GM23338 (cell line): ENCODE data around the gene HOXA9. TPM values are rescaled to one million over a fixed set of nuclear protein-coding genes. Genes with fewer than 3 reads are reported as not detected.

Experiments
- ATAC-seq: fragments of 200-7000 bp; cut with Tn5 transposase; 3 replicates; pipeline ENCODE4 v1.9.1; 2020
- DNase-seq: peaks from one replicate; pipeline ENCODE4 v3.0.0-alpha.2; 2015; ENCODE audit warnings: low spot score
- H2AFZ ChIP-seq: fragments of 200-600 bp; sonication (generic); 2 replicates; pipeline ENCODE4 v1.8.0; 2016; ENCODE audit warnings: antibody characterized with exemption, mild to moderate bottlenecking, moderate library complexity
- H3F3A ChIP-seq: fragments of 200-600 bp; sonication (generic); replicated peaks from 2 replicates; pipeline ENCODE4 v1.8.0; 2017; ENCODE audit warnings: antibody characterized with exemption, mixed run types, low read depth
- H3K27ac ChIP-seq: fragments of 200-600 bp; sonication (generic); 2 replicates; pipeline ENCODE4 v1.6.1; 2016; ENCODE audit warnings: low read depth
- H3K27me3 ChIP-seq: fragments of 200-600 bp; sonication (generic); 2 replicates; pipeline ENCODE4 v1.8.0; 2016; ENCODE audit warnings: mild to moderate bottlenecking, mixed run types, moderate library complexity; ENCODE audit not compliant: insufficient read depth
- H3K36me3 ChIP-seq: fragments of 200-600 bp; sonication (generic); 2 replicates; pipeline ENCODE4 v1.8.0; 2016; ENCODE audit warnings: mild to moderate bottlenecking; ENCODE audit not compliant: insufficient read depth
- H3K4me1 ChIP-seq: fragments of 200-600 bp; sonication (generic); 2 replicates; pipeline ENCODE4 v1.8.0; 2016; ENCODE audit warnings: mild to moderate bottlenecking, moderate library complexity; ENCODE audit not compliant: insufficient read depth
- H3K4me2 ChIP-seq: fragments of 200-600 bp; sonication (generic); 2 replicates; pipeline ENCODE4 v1.7.1; 2017; ENCODE audit warnings: mixed run types
- H3K4me3 ChIP-seq: fragments of 200-600 bp; sonication (generic); 2 replicates; pipeline ENCODE4 v1.6.1; 2016; ENCODE audit warnings: mixed run types
- H3K79me2 ChIP-seq: fragments of 200-600 bp; sonication (generic); replicated peaks from 2 replicates; pipeline ENCODE4 v1.8.0; 2017; ENCODE audit warnings: mild to moderate bottlenecking; ENCODE audit not compliant: insufficient read depth
- H3K9me2 ChIP-seq: fragments of 200-600 bp; sonication (generic); 2 replicates; pipeline ENCODE4 v1.8.0; 2017; ENCODE audit not compliant: insufficient read depth
- H4K20me1 ChIP-seq: fragments of 200-600 bp; sonication (generic); replicated peaks from 2 replicates; pipeline ENCODE4 v1.8.0; 2017; ENCODE audit warnings: mild to moderate bottlenecking; ENCODE audit not compliant: insufficient read depth
- H3K27ac Mint-ChIP-seq: 2 replicates; pipeline ENCODE4 v1.8.0; 2020; ENCODE audit warnings: inconsistent platforms, mild to moderate bottlenecking, moderate library complexity, mixed read lengths
- H3K27me3 Mint-ChIP-seq: 3 replicates; pipeline ENCODE4 v1.8.0; 2022; ENCODE audit warnings: low read depth, mild to moderate bottlenecking, moderate library complexity, mixed read lengths, inconsistent platforms; ENCODE audit not compliant: insufficient read depth, poor library complexity
- H3K36me3 Mint-ChIP-seq: 3 replicates; pipeline ENCODE4 v1.8.0; 2021; ENCODE audit warnings: low read depth, mild to moderate bottlenecking, inconsistent platforms, moderate library complexity, mixed read lengths
- H3K4me1 Mint-ChIP-seq: 3 replicates; pipeline ENCODE4 v1.8.0; 2020; ENCODE audit warnings: mild to moderate bottlenecking, inconsistent platforms, mixed read lengths
- H3K4me3 Mint-ChIP-seq: 3 replicates; pipeline ENCODE4 v1.8.0; 2021; ENCODE audit warnings: moderate library complexity, mild to moderate bottlenecking, inconsistent platforms, mixed read lengths
- H3K9me3 Mint-ChIP-seq: 3 replicates; pipeline ENCODE4 v1.8.0; 2020; ENCODE audit warnings: moderate library complexity, mild to moderate bottlenecking, inconsistent platforms, mixed read lengths
- CREB1 ChIP-seq: fragments of 250-450 bp; sonication (Bioruptor Pico); IDR thresholded peaks from 2 replicates; pipeline ENCODE4 v1.5.0; 2020; ENCODE audit warnings: low read depth, mild to moderate bottlenecking, moderate library complexity
- ETS1 ChIP-seq: IDR thresholded peaks from 2 replicates; pipeline ENCODE4 v1.6.1; 2016; ENCODE audit warnings: antibody characterized with exemption
- EZH2 ChIP-seq: fragments of 200-600 bp; sonication (generic); IDR thresholded peaks from one replicate; pipeline ENCODE4 v1.8.0; 2017; ENCODE audit warnings: antibody characterized with exemption, mild to moderate bottlenecking, low read depth; ENCODE audit not compliant: unreplicated experiment
- EZH2phosphoT487 ChIP-seq: fragments of 200-600 bp; sonication (generic); IDR thresholded peaks from one replicate; pipeline ENCODE4 v1.8.1; 2018; ENCODE audit warnings: antibody characterized with exemption; ENCODE audit not compliant: unreplicated experiment
- NANOG ChIP-seq: IDR thresholded peaks from 2 replicates; pipeline ENCODE4 v1.6.1; 2016; ENCODE audit warnings: antibody characterized with exemption, borderline replicate concordance
- POLR2AphosphoS5 ChIP-seq: IDR thresholded peaks from 2 replicates; pipeline ENCODE4 v1.6.1; 2016; ENCODE audit warnings: antibody characterized with exemption, low read depth
- STAT1 ChIP-seq: IDR thresholded peaks from one replicate; pipeline ENCODE4 v1.6.1; 2016; ENCODE audit warnings: antibody characterized with exemption; ENCODE audit not compliant: unreplicated experiment
- ZNF114 ChIP-seq: fragments of 250-450 bp; sonication (Bioruptor Pico); IDR thresholded peaks from 2 replicates; pipeline ENCODE4 v1.5.0; 2020; ENCODE audit warnings: mild to moderate bottlenecking, moderate library complexity
- ZNF331 ChIP-seq: fragments of 250-450 bp; sonication (Bioruptor Pico); IDR thresholded peaks from 2 replicates; pipeline ENCODE4 v1.5.0; 2020; ENCODE audit warnings: low read depth, mild to moderate bottlenecking, moderate library complexity
- ZNF462 ChIP-seq: fragments of 250-450 bp; sonication (Bioruptor Pico); IDR thresholded peaks from 2 replicates; pipeline ENCODE4 v1.5.0; 2020; ENCODE audit warnings: mild to moderate bottlenecking, moderate library complexity
- polyA plus RNA-seq: library from polyadenylated mRNA; unstranded; fragments of >200 nt; fragmentation: Nextera tagmentation; extraction: Ambion mirVana; gene quantifications from 2 replicates; pipeline ENCODE4 v1.2.1, GENCODE V29; 2016
- total RNA-seq: library from RNA; depleted of rRNA; stranded (reverse); fragments of >200 nt; shearing (Covaris generic); gene quantifications from 2 replicates; pipeline ENCODE4 v1.2.3, GENCODE V29; 2014

Gene HOXA9
- total and polyA plus RNA-seq, 2 experiments from 2014 or later, result not detected

GRCh38 chr7:27141137-27141922 is 24.0 kb downstream of the HOXA9 start:
- no peak for ATAC-seq
- Histone ChIP-seq H3K4me3 (no peak overlapping the region), H3K79me2 (no peaks in the 10 kb centered on the region), H3K4me2 (no peak overlapping the region), H3F3A (peaks cover 37% of the 10 kb centered on the region), H3K9me2 (no peaks in the 10 kb centered on the region), H3K27me3 (peaks cover 100% of the 10 kb centered on the region), H3K27ac (no peak overlapping the region), H4K20me1 (peaks cover 40% of the 10 kb centered on the region), H3K4me1 (peaks cover 31% of the 10 kb centered on the region), H2AFZ (no peak overlapping the region), H3K36me3 (no peaks in the 10 kb centered on the region)
- TF ChIP-seq NANOG, result no peak
- no peak for TF ChIP-seq POLR2AphosphoS5
- no peak for TF ChIP-seq ETS1
- TF ChIP-seq ZNF114 (CRISPR knock-in tag), result no peak
- TF ChIP-seq STAT1, result no peak
- no peak for TF ChIP-seq ZNF462 (CRISPR knock-in tag)
- peak; percentile 96 for TF ChIP-seq EZH2
- no peak for TF ChIP-seq CREB1 (CRISPR knock-in tag)
- peak; percentile 77 for TF ChIP-seq EZH2phosphoT487
- no peak for TF ChIP-seq ZNF331 (CRISPR knock-in tag)
- H3K27me3 Mint-ChIP-seq, result peaks cover 100% of the 10 kb centered on the region
- no peak for DNase-seq
- no peak overlapping the region for H3K27ac Mint-ChIP-seq
- peaks cover 11% of the 10 kb centered on the region; the same call in 2 of the 3 replicates for H3K9me3 Mint-ChIP-seq
- H3K4me1 Mint-ChIP-seq, result peaks cover 21% of the 10 kb centered on the region
- peak overlapping the region; percentile 36; the same call in 1 of the 3 replicates for H3K4me3 Mint-ChIP-seq
- no peaks in the 10 kb centered on the region; the same call in 2 of the 3 replicates for H3K36me3 Mint-ChIP-seq
